ENCODE data around the gene FDX1. TPM values are rescaled to one million over a fixed set of nuclear protein-coding genes. Genes with fewer than 3 reads are reported as not detected.

FDX1 gene
- total RNA-seq, 1 experiment from 2014 or later, result 9.9 TPM

DNA sequence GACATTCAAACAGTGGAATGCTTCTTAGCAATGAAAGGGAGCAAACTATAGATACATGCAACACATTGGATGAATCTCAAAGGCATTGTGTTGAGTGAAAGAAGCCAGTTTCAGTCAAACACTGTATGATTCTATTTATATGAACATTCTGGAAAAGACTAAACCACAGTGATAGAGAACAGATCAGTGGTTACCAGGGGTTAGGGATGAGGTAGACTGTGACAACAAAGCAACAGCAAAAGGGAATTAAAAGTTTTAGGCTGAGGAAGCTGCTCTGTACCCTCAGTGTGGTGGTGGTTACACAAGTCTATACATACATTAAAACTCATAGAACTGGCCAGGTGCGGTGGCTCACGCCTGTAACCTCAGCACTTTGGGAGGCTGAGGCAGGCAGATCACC lies 23.0 kb downstream of the FDX1 start (continued):
- TF ChIP-seq, protein P1, sequence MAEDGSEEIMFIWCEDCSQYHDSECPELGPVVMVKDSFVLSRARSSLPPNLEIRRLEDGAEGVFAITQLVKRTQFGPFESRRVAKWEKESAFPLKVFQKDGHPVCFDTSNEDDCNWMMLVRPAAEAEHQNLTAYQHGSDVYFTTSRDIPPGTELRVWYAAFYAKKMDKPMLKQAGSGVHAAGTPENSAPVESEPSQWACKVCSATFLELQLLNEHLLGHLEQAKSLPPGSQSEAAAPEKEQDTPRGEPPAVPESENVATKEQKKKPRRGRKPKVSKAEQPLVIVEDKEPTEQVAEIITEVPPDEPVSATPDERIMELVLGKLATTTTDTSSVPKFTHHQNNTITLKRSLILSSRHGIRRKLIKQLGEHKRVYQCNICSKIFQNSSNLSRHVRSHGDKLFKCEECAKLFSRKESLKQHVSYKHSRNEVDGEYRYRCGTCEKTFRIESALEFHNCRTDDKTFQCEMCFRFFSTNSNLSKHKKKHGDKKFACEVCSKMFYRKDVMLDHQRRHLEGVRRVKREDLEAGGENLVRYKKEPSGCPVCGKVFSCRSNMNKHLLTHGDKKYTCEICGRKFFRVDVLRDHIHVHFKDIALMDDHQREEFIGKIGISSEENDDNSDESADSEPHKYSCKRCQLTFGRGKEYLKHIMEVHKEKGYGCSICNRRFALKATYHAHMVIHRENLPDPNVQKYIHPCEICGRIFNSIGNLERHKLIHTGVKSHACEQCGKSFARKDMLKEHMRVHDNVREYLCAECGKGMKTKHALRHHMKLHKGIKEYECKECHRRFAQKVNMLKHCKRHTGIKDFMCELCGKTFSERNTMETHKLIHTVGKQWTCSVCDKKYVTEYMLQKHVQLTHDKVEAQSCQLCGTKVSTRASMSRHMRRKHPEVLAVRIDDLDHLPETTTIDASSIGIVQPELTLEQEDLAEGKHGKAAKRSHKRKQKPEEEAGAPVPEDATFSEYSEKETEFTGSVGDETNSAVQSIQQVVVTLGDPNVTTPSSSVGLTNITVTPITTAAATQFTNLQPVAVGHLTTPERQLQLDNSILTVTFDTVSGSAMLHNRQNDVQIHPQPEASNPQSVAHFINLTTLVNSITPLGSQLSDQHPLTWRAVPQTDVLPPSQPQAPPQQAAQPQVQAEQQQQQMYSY (CRISPR knock-in tag; IDR thresholded peaks at IDR 0.05), result no peak
- TF ChIP-seq TEAD4 (CRISPR knock-in tag; IDR thresholded peaks at IDR 0.05) (no peak), MYBL2 (CRISPR knock-in tag; IDR thresholded peaks at IDR 0.05) (no peak), PRRX2 (CRISPR knock-in tag; IDR thresholded peaks at IDR 0.05) (no peak), JAZF1 (CRISPR knock-in tag; IDR thresholded peaks at IDR 0.05) (no peak), RELA (CRISPR knock-in tag; IDR thresholded peaks at IDR 0.05; ENCODE audit: borderline replicate concordance) (no peak), ZNF263 (CRISPR knock-in tag; IDR thresholded peaks at IDR 0.05; ENCODE audit: low read depth) (no peak)

DNA sequence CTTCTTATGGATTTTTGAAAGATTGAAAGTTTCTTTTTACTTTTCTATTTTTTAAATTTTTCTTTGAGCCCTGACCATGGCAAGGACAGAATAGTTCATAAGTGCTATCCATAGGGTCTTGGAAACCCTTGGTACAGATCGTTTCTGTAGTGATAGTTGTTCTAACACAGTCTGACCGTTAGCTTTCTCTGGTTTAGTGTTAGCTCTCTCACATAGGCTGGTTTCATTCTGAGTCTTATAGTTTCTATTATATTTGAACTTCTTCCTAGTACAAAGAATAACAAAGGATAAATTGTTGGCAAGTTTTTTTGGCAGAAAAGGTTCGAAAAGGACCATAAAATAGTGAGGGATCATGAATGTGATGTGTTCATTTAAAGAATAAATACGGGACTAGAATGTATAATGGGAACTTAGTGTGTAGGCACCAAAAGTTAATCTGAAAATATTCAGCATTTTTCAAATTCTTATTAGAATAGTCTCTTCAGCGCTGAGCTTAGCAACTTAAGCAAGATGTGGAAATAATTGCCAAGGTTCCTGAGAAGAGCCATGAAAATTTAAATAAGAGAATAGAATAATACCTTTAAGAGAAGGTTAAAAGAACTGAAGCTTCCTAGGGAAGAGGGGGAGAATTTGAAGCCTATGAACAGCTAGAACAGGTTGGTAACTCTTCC lies 24.1 kb downstream of the FDX1 start:
- no peaks in the 10 kb centered on the region for H3K27me3 Mint-ChIP-seq (ENCODE audit: low read depth)
- peaks cover 3% of the 10 kb centered on the region; the same call in 1 of the 2 replicates for H3K36me3 Mint-ChIP-seq
- H3K4me3 Mint-ChIP-seq, result no peak overlapping the region
- DNase-seq (ENCODE audit: low spot score) (no peak), ATAC-seq (no peak)
- H3K4me1 Mint-ChIP-seq, result no peaks in the 10 kb centered on the region
- no peak overlapping the region for H3K27ac Mint-ChIP-seq
- CTCF ChIA-PET, result interaction anchor here (0.6 kb wide), 1 partner anchor 204 kb away, joined by 3 read pairs; no protein-coding TSS in a partner anchor
- POLR2A ChIA-PET, result no interaction called here
- TF ChIP-seq, protein P2, sequence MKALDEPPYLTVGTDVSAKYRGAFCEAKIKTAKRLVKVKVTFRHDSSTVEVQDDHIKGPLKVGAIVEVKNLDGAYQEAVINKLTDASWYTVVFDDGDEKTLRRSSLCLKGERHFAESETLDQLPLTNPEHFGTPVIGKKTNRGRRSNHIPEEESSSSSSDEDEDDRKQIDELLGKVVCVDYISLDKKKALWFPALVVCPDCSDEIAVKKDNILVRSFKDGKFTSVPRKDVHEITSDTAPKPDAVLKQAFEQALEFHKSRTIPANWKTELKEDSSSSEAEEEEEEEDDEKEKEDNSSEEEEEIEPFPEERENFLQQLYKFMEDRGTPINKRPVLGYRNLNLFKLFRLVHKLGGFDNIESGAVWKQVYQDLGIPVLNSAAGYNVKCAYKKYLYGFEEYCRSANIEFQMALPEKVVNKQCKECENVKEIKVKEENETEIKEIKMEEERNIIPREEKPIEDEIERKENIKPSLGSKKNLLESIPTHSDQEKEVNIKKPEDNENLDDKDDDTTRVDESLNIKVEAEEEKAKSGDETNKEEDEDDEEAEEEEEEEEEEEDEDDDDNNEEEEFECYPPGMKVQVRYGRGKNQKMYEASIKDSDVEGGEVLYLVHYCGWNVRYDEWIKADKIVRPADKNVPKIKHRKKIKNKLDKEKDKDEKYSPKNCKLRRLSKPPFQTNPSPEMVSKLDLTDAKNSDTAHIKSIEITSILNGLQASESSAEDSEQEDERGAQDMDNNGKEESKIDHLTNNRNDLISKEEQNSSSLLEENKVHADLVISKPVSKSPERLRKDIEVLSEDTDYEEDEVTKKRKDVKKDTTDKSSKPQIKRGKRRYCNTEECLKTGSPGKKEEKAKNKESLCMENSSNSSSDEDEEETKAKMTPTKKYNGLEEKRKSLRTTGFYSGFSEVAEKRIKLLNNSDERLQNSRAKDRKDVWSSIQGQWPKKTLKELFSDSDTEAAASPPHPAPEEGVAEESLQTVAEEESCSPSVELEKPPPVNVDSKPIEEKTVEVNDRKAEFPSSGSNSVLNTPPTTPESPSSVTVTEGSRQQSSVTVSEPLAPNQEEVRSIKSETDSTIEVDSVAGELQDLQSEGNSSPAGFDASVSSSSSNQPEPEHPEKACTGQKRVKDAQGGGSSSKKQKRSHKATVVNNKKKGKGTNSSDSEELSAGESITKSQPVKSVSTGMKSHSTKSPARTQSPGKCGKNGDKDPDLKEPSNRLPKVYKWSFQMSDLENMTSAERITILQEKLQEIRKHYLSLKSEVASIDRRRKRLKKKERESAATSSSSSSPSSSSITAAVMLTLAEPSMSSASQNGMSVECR (CRISPR knock-in tag; IDR thresholded peaks at IDR 0.05; ENCODE audit: borderline replicate concordance), result no peak
- TF ChIP-seq ZNF138 (CRISPR knock-in tag; conservative IDR thresholded peaks at IDR 0.05) (no peak), MYBL2 (CRISPR knock-in tag; IDR thresholded peaks at IDR 0.05) (no peak)
- TF ChIP-seq, protein P3, sequence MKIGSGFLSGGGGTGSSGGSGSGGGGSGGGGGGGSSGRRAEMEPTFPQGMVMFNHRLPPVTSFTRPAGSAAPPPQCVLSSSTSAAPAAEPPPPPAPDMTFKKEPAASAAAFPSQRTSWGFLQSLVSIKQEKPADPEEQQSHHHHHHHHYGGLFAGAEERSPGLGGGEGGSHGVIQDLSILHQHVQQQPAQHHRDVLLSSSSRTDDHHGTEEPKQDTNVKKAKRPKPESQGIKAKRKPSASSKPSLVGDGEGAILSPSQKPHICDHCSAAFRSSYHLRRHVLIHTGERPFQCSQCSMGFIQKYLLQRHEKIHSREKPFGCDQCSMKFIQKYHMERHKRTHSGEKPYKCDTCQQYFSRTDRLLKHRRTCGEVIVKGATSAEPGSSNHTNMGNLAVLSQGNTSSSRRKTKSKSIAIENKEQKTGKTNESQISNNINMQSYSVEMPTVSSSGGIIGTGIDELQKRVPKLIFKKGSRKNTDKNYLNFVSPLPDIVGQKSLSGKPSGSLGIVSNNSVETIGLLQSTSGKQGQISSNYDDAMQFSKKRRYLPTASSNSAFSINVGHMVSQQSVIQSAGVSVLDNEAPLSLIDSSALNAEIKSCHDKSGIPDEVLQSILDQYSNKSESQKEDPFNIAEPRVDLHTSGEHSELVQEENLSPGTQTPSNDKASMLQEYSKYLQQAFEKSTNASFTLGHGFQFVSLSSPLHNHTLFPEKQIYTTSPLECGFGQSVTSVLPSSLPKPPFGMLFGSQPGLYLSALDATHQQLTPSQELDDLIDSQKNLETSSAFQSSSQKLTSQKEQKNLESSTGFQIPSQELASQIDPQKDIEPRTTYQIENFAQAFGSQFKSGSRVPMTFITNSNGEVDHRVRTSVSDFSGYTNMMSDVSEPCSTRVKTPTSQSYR (CRISPR knock-in tag; IDR thresholded peaks at IDR 0.05), result no peak
- peaks cover 3% of the 10 kb centered on the region; the same call in 1 of the 2 replicates for H3K9me3 Mint-ChIP-seq

DNA sequence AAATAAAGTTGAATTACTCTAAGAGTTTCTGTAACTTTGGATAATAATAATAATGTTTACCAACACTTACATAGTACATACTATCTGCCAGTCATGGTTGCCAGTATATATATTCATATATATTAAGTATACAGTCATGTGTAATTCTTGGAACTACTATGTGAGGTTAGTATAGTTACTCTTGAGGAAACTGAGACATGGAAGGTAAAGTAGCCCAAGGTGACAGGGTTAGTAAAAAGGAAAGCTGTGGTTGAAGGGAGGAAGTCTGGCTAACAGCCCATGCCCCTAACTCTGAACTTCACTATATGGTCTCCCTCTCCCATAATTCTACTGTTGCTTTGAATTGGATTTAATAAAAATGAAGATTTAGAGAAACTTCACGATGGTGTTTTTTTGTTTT lies 24.9 kb downstream of the FDX1 start:
- Mint-ChIP-seq H3K36me3 (peaks cover 3% of the 10 kb centered on the region; the same call in 1 of the 2 replicates), H3K9me3 (peaks cover 3% of the 10 kb centered on the region; the same call in 1 of the 2 replicates), H3K27ac (no peak overlapping the region), H3K4me1 (no peaks in the 10 kb centered on the region), H3K4me3 (no peak overlapping the region), H3K27me3 (ENCODE audit: low read depth) (no peaks in the 10 kb centered on the region)
- POLR2A ChIA-PET, result no interaction called here
- DNase-seq (ENCODE audit: low spot score), result no peak
- no peak for ATAC-seq
- CTCF ChIA-PET, result interaction anchor here (1.5 to 1.9 kb wide), 2 partner anchors 20 to 24 kb away, joined by 7 to 8 read pairs; no protein-coding TSS in a partner anchor
- TF ChIP-seq, protein P4, sequence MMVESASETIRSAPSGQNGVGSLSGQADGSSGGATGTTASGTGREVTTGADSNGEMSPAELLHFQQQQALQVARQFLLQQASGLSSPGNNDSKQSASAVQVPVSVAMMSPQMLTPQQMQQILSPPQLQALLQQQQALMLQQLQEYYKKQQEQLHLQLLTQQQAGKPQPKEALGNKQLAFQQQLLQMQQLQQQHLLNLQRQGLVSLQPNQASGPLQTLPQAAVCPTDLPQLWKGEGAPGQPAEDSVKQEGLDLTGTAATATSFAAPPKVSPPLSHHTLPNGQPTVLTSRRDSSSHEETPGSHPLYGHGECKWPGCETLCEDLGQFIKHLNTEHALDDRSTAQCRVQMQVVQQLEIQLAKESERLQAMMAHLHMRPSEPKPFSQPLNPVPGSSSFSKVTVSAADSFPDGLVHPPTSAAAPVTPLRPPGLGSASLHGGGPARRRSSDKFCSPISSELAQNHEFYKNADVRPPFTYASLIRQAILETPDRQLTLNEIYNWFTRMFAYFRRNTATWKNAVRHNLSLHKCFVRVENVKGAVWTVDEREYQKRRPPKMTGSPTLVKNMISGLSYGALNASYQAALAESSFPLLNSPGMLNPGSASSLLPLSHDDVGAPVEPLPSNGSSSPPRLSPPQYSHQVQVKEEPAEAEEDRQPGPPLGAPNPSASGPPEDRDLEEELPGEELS (CRISPR knock-in tag; IDR thresholded peaks at IDR 0.05), result no peak
- TF ChIP-seq, protein P5, sequence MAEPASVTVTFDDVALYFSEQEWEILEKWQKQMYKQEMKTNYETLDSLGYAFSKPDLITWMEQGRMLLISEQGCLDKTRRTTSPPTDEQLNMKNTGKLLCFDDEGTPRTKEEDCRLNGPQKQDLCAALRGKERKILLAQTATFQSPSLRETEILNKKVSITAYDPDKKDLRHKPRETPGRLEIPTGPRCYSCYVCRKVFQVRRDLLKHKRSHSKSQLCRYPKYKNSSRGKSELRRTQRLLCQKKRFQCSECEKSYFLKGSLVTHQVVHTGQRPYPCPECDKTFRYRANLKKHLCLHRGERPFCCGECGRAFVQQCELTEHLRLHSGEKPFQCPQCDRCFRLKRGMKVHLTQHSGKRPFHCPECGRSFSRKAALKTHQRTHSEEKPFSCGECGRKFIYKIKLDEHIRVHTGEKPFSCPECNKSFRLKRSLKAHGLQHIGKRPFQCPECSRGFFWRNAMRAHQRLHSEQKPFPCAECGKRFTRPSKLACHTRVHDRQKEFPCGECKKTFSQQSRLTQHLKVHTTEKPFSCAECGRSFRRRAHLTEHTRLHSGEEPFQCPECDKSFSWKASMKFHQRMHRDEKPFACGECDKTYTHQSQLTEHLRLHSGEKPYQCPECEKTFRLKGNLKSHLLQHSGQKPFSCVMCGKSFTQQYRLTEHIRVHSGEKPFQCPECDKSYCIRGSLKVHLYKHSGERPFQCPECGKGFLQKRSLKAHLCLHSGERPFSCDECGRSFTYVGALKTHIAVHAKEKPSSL (CRISPR knock-in tag; conservative IDR thresholded peaks at IDR 0.05), result no peak
- no peak for TF ChIP-seq ZNF671 (CRISPR knock-in tag; IDR thresholded peaks at IDR 0.05)

Measured in WTC11 (cell line).